SJCRH30 (cell line): ENCODE results near the gene RBKS. TPM values are rescaled to one million over a fixed set of nuclear protein-coding genes. Genes with fewer than 3 reads are reported as not detected.

ENCODE experiments used
- DNase-seq, 2 experiments: peaks; one replicate each; pipeline ENCODE4 v3.0.0-alpha.2; 2015 to 2020
- H3K27ac ChIP-seq: fragments of 250-450 bp; sonication (Bioruptor Pico); 2 replicates; pipeline ENCODE4 v1.5.1; 2020; ENCODE audit warnings: mild to moderate bottlenecking, moderate library complexity
- H3K27me3 ChIP-seq: fragments of 250-450 bp; sonication (Bioruptor Pico); 2 replicates; pipeline ENCODE4 v1.5.1; 2020; ENCODE audit warnings: mild to moderate bottlenecking, moderate library complexity
- H3K36me3 ChIP-seq: fragments of 250-450 bp; sonication (Bioruptor Pico); 2 replicates; pipeline ENCODE4 v1.5.1; 2020; ENCODE audit warnings: mild to moderate bottlenecking, moderate library complexity
- H3K4me1 ChIP-seq: fragments of 250-450 bp; sonication (Bioruptor Pico); 2 replicates; pipeline ENCODE4 v1.5.1; 2020; ENCODE audit warnings: mild to moderate bottlenecking, moderate library complexity
- H3K4me3 ChIP-seq: fragments of 250-450 bp; sonication (Bioruptor Pico); 2 replicates; pipeline ENCODE4 v1.5.1; 2020; ENCODE audit warnings: mild to moderate bottlenecking, moderate library complexity
- H3K9me3 ChIP-seq: fragments of 250-450 bp; sonication (Bioruptor Pico); replicated peaks from 2 replicates; pipeline ENCODE4 v1.5.1; 2020; ENCODE audit warnings: mild to moderate bottlenecking, moderate library complexity
- total RNA-seq: library from RNA; depleted of rRNA; stranded (reverse); fragments of >200 nt; shearing (Covaris generic); gene quantifications from 2 replicates; pipeline ENCODE4 v1.2.3, GENCODE V29; 2014; rRNA removed

The RBKS gene
- 0.20 and 0.51 TPM in 2 replicates for total RNA-seq

DNA sequence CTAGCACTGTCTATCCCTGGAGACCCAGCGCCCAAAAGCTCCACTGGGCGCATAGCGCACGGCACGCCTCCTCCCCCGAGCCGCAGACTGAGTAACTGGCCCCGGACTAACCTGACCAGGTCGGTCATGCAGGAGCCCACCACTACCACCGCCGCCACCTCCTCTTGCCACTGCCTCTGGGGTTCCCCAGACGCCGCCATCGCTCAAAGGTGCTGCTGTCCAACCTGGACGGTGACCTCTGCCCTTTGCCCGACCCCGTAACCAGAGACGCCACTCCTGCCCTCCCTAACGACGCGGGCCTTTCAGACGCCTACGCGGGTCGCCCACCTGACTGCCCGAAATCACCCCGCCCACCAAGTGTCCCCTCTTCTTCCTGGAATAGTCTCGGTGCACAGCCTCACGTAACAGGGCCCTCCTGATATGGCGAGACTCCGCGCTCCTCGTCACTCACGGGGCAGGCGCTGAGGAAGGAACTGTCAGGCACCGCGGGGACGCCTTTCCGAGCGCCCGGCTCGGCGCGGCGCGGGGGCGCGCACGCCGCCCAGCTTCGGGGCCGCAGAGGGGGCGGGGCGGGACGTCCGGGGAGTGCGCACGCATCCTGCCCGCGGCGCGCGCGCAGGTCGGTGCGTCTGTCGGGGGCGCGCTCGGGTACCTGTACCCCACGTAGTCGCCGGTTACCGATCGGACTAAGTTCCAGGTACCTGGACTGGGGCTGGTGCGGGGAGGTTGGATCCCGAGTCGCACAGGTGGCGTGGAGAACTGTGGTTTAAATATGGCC, at the start of gene RBKS, which contains the start of gene BABAM2:
Gene RBKS, minus strand, starts transcription at position 242 of the 778 bp plus-strand sequence. Its CDS starts 42 bp downstream, at position 200.
Gene BABAM2, plus strand, starts transcription at position 584 of the 778 bp plus-strand sequence. CDS start 3,828 bp downstream, outside the sequence.
- H3K9me3 ChIP-seq, result no peaks in the 10 kb centered on the region
- peak; percentile 88 to 93 for DNase-seq
- no peaks in the 10 kb centered on the region for H3K36me3 ChIP-seq
- peak within 1 kb of the TSS; percentile 85 for H3K27ac ChIP-seq
- no peaks in the 10 kb centered on the region for H3K4me1 ChIP-seq
- no peaks in the 10 kb centered on the region for H3K27me3 ChIP-seq
- peak within 1 kb of the TSS; percentile 75 for H3K4me3 ChIP-seq

DNA sequence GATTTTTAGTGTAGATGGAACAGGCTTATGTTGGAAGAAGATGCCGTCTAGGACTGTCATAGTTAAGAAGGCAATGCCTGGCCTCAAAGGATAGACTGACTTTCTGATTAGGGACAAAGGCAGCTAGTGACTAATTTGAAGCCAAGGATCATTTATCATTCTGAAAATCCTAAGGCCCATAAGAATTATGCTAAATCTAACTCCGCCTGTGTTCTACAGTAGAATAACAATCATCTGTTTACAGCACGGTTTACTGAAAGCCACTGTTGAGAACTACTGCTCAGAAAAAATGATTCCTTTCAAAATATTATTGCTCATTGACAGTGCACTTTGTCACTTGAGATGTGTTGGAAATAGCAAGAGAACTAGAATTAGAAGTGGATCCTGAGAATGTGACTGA, 44.8 kb upstream of the RBKS start:
- DNase-seq, result no peak
- Histone ChIP-seq H3K4me3 (no peak overlapping the region), H3K27ac (no peak overlapping the region), H3K4me1 (no peaks in the 10 kb centered on the region), H3K27me3 (no peaks in the 10 kb centered on the region), H3K9me3 (no peaks in the 10 kb centered on the region), H3K36me3 (no peaks in the 10 kb centered on the region)

DNA sequence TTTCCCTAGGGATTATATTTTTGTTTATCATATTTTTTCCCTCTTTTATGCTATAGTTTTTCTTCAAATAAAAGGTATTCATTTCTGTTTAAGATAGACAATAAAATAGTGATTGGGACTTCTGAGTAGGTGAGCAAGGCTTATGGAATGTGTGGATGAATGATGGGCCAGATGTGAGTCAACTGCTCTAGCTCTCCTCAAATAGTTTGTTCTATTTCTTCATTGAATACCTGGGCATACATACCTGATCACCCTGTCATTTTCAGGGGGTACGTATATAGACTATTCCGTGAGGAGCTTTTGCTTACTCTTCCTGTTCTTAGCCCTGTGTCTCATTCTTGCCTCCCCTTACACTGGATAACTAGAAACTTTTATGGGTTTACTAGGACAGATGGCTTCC, 42.2 kb upstream of the RBKS start:
- H3K27me3 ChIP-seq, result no peaks in the 10 kb centered on the region
- H3K27ac ChIP-seq, result no peak overlapping the region
- DNase-seq, result no peak
- no peaks in the 10 kb centered on the region for H3K4me1 ChIP-seq
- no peaks in the 10 kb centered on the region for H3K36me3 ChIP-seq
- no peak overlapping the region for H3K4me3 ChIP-seq
- no peaks in the 10 kb centered on the region for H3K9me3 ChIP-seq

DNA sequence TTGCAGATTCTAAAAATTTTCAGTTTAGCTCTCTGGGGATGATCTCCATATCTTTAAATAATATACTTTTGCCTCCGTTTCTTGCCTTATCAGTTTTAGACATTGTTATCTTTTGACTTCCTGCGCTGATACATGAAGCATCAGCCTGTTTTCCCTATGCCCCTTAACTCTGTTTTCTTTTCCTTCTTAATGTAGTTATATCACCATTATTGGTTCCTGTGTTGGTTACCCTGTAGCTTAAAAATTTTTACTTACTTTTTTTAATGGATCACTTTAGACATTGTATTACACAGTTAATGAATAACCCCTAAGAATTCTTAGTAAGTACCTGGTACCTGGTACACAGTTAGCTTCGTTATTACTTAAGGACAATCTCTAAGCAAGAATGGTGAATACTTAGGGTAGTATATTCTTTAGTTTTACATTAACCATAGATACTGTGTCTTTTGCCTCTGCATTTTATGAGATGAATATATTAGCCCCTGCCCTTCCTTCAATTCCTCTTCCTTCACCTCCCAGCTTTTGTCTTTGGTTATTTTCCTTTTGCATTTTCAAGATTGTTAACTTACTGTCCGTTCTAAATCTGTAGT, 41.3 kb upstream of the RBKS start:
- Histone ChIP-seq H3K4me3 (no peak overlapping the region), H3K9me3 (no peaks in the 10 kb centered on the region)

DNA sequence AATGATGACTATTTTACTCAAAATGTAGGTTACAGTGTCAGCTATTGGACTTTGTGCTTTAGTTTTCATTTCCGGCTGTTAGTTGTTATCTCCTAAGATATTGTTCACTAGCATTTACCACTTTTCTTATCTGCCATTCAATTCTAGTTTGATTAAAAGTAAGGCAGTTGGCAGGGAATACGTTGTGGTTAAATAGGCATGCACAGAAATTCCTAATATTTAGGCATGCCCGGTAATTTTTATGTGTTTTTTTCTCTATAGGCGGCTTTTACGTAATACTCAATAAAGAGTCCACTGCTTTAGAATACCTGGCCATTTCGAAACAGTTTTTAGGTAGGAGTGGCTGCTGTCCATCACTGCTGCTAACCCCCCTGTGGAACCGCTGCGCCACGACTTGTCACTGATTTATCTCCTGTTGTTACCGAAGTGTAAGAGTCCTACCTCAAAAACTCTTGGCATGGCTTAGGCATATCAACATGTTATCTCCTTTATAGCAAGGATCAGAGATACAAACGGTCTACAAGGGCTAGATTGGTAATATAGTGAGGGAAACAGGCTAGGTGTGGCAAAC, 39.8 kb upstream of the RBKS start:
- no peak for DNase-seq
- Histone ChIP-seq H3K9me3 (no peaks in the 10 kb centered on the region), H3K4me3 (no peak overlapping the region), H3K27me3 (no peaks in the 10 kb centered on the region), H3K36me3 (no peaks in the 10 kb centered on the region), H3K27ac (no peak overlapping the region), H3K4me1 (peaks cover 2% of the 10 kb centered on the region; the same call in 1 of the 2 replicates)

More for the DNA sequence above, 41.3 kb upstream of the RBKS start:
- DNase-seq, result no peak
- Histone ChIP-seq H3K27me3 (no peaks in the 10 kb centered on the region), H3K27ac (no peak overlapping the region), H3K36me3 (no peaks in the 10 kb centered on the region), H3K4me1 (peaks cover 2% of the 10 kb centered on the region; the same call in 1 of the 2 replicates)

DNA sequence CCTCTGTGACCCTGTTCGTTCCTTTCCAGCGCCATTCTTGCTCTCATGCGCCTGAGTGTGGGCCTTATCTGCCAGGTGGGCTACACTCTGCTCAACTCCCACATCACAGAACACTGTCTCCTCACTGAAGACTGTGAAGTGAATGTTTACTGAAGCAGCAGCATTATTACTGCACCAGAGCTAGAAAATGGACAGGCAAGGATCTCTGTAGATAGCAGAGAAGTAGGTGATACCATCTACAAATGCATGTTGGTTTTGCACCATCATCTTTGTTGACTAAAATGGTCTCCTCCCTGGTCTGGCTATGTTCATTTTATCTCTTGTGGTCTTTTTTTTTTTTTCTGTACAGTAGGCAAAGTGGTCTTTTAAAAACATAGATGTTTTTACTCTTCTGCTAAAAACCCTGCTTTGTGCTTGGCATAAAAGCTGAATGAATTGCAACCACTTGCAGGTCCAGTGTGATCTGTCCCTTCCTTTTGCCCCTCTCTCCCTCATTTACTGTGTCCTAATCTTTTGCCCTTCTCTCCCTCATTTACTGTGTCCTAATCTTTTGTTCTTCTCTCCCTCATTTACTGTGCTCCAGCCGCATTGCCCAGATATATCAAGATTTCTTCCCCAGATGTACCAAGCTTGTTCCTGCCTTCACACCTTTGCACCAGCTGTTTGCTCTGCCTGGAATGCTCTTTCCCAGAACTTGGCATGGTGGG, 35.7 kb upstream of the RBKS start:
- Histone ChIP-seq H3K4me1 (peaks cover 2% of the 10 kb centered on the region; the same call in 1 of the 2 replicates), H3K27ac (no peak overlapping the region), H3K4me3 (no peak overlapping the region), H3K36me3 (no peaks in the 10 kb centered on the region), H3K27me3 (no peaks in the 10 kb centered on the region), H3K9me3 (no peaks in the 10 kb centered on the region)
- no peak for DNase-seq

DNA sequence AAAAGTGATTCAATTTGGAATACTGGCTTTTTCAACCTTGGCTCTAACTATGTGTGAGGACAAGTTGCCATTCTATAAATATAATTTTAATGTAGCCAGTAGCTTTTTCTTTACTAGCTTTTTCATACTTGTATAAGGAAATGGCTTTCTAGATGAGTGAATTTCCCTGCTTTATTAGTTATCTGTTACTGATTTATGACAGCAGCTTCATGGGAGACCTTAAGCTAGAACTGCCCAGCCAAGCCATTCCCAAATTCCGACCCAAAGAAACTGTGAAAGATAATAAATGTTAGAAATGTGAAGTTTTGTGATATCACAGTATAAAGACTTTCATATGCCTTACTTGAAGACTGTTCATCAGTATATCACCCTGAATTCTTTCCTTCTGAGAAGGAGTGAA, 32.7 kb upstream of the RBKS start:
- no peak overlapping the region for H3K4me3 ChIP-seq
- no peaks in the 10 kb centered on the region for H3K27me3 ChIP-seq
- peaks cover 2% of the 10 kb centered on the region; the same call in 1 of the 2 replicates for H3K4me1 ChIP-seq
- no peaks in the 10 kb centered on the region for H3K9me3 ChIP-seq
- DNase-seq, result no peak
- H3K36me3 ChIP-seq, result no peaks in the 10 kb centered on the region
- no peak overlapping the region for H3K27ac ChIP-seq

DNA sequence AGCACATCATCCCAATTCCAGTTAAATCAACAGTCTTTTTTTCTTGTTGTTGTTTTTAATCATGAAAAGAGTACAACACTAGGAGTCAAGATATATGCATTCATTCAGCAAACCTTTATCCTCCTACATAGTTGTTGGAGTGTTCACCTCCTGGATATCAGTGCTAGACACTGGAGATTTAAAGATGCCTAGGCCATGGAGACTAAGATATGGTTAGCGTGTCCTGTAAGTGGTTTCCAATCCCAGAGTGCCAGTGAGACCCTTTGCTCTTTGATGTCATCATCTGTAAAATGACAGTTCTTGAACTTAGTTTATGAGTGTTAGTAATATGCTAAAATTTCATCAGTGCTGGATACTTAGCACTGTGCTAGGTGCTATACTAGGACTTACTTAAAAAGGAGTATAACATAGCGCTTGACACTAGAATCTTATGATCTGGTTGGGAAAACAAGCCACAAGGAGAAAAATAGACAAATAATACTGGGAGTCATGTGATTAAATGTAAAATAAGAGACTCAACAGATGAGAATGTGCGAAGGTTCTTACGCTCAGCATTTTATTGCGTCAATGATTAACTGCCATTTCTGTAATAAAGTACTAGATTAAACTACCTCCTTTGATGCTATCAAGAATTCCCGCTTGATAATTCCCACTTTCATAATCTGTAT, 31.8 kb upstream of the RBKS start:
- Histone ChIP-seq H3K4me3 (no peak overlapping the region), H3K27ac (no peak overlapping the region), H3K9me3 (no peaks in the 10 kb centered on the region), H3K4me1 (no peaks in the 10 kb centered on the region), H3K36me3 (no peaks in the 10 kb centered on the region), H3K27me3 (no peaks in the 10 kb centered on the region)
- DNase-seq, result no peak

DNA sequence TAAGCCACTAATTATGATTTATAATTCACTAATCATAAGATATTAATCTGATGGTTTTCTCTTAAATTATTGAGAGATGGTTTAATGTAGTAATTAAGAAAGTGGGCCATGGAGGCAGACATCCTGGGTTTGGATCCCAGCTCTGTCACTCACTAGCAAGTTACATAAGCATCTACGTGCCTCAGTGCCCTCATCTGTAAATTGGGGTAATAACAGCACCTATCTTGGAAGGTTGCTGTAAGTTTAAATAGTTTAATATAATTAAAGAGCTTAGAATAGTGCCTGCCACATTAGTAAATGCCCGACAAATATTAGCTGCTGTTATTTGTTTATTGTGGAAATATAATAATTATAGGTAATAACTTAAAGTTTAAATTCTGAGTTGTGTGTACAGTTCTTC, 31.2 kb upstream of the RBKS start:
- Histone ChIP-seq H3K27ac (no peak overlapping the region), H3K9me3 (no peaks in the 10 kb centered on the region), H3K27me3 (no peaks in the 10 kb centered on the region), H3K4me1 (no peaks in the 10 kb centered on the region), H3K4me3 (no peak overlapping the region), H3K36me3 (no peaks in the 10 kb centered on the region)
- DNase-seq, result no peak

DNA sequence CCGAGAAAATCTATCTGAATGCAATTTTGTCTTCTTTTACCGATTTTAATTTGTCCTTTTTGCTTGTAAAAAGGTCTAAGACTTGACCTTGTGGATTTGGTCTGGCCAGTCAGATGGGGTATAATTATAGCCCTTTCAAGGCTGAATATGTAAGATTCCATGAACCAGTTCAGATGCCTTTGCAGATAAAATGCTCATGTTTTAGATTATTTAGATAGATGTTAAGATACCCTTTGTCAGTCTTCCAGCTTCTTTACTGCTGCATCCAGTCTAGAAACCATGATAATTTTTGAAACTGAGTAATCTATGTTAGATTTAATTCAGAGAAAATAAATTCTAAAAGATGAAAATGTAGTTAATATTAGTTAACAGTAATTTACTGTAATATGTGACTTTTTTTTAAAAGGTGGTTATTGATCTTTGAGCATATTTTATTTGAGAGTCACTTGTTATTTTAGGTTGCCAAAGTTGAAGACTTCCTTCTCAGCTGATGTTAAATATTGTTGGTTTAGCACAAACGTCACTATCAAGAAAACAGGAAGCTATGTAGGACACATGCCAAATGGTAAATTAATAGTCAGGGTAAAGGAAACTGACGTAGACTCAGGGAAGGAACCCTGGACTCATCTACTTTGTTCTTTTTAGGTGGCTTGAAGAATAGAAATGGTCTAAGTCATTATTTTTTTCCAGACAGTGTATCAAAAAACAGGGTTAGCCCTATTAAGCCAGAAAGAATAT, 30.1 kb upstream of the RBKS start:
- no peaks in the 10 kb centered on the region for H3K9me3 ChIP-seq
- no peaks in the 10 kb centered on the region for H3K27me3 ChIP-seq
- no peak for DNase-seq
- H3K36me3 ChIP-seq, result no peaks in the 10 kb centered on the region
- no peaks in the 10 kb centered on the region for H3K4me1 ChIP-seq
- H3K27ac ChIP-seq, result no peak overlapping the region
- H3K4me3 ChIP-seq, result no peak overlapping the region

DNA sequence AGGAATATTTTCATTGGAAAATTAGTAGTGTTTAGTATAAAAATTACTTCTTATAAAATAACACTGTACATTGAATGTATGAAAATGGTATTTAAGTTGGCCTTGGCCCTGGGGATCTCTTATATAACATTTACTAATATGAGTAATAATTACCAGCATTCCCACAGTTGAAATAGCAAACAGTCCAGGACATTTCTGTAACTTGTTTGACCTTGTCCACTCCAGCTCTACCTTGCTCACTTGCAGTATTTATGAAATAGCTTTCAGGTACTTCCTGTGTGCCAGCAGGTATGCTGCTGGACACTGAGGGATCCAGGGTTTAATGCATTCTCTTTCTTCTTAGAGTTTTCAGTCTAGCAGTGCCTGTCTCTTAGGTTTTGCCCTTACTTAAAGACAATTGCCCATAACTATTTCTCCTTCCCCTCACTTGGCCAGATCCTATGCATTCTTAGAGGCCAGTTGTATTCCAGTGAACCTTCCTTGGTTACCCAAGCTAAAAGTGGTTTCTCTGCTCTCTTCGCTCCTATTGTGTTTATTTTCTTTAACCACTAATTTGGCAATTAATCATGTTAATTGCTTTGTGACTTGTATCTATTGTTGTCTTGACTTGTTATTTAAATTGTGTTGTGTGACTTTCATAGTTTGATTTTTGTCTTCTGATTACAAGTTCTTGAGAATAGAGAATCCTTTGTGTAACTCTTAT, 26.3 kb upstream of the RBKS start:
- DNase-seq, result no peak
- H3K4me1 ChIP-seq, result no peaks in the 10 kb centered on the region
- no peaks in the 10 kb centered on the region for H3K36me3 ChIP-seq
- no peaks in the 10 kb centered on the region for H3K27me3 ChIP-seq
- no peak overlapping the region for H3K27ac ChIP-seq
- H3K4me3 ChIP-seq, result no peak overlapping the region
- no peaks in the 10 kb centered on the region for H3K9me3 ChIP-seq

DNA sequence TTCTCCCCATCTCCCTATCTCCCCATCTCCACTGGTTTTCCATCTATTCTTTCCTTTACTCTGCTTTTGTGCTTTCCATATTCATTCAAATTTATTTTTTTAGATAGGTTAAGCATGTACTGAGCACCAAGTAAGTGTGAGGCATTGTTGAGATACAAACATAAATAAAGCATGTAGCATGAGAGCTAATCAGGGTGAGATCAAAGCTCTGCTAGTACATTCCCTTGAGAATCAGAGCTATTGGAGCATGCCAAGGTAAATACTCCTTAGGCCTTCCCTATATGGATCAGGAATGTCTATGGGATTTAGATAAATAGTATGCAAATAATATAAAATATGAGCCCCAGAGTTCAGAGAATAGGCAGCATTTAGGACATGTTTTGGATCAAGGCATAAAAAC, 25.7 kb upstream of the RBKS start:
- no peak overlapping the region for H3K4me3 ChIP-seq
- DNase-seq, result no peak
- no peaks in the 10 kb centered on the region for H3K4me1 ChIP-seq
- H3K9me3 ChIP-seq, result no peaks in the 10 kb centered on the region
- no peak overlapping the region for H3K27ac ChIP-seq
- no peaks in the 10 kb centered on the region for H3K36me3 ChIP-seq
- no peaks in the 10 kb centered on the region for H3K27me3 ChIP-seq

DNA sequence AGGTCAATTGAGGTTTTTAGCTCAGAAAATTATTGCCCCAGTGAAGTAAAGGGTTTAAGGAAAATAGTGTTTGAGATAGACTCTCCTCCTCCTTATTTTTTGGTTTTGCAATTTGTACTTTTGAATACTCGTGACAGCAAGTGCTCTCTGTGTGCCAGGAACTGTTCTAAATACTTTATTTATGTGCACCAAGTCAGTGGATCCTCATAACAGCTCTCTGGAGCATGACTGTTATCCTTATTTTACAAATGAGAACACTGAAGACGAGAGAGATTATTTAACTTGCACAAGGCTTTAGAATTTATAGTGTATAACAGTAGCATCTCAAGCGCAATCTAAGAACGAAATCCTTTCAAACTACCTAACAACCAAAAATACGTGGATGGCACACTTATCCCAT, 25.0 kb upstream of the RBKS start:
- H3K4me3 ChIP-seq, result no peak overlapping the region
- H3K4me1 ChIP-seq, result no peaks in the 10 kb centered on the region
- no peaks in the 10 kb centered on the region for H3K36me3 ChIP-seq
- H3K9me3 ChIP-seq, result no peaks in the 10 kb centered on the region
- H3K27me3 ChIP-seq, result no peaks in the 10 kb centered on the region
- no peak for DNase-seq
- no peak overlapping the region for H3K27ac ChIP-seq
